PC-3 (cell line): Measurements from ENCODE around the gene F2RL1. TPM values are rescaled to one million over a fixed set of nuclear protein-coding genes. Genes with fewer than 3 reads are reported as not detected.
"Not testable (repeated sequence)": the region's sequence is repeated elsewhere in the genome, so short reads cannot be mapped to it uniquely, and the experiment has no call there.

Source experiments
- ATAC-seq: fragments of 200-7000 bp; cut with Tn5 transposase; 2 replicates; pipeline ENCODE4 v1.9.1; 2020; ENCODE audit warnings: mild to moderate bottlenecking, moderate library complexity
- BruUV-seq: library from RNA; stranded (reverse); fragments of 400-500 nt; replicated peaks from 2 replicates; lab custom pipeline; 2021; lab: Mats Ljungman, UMichigan
- CTCF ChIA-PET: fragments of 300-600 bp; sonication (Branson Sonifier 250); formaldehyde crosslinking; loops from one replicate; lab custom pipeline; 2022; ENCODE audit warnings: antibody characterized with exemption; lab: Charles Lee
- POLR2A ChIA-PET: fragments of 300-600 bp; sonication (Branson Sonifier 250); formaldehyde crosslinking; loops from one replicate; lab custom pipeline; 2022; ENCODE audit warnings: antibody characterized with exemption; ENCODE audit not compliant: unreplicated experiment; lab: Charles Lee
- DNase-seq: peaks from one replicate; pipeline ENCODE4 v3.0.0-alpha.2; 2015
- H2AFZ ChIP-seq: fragments of 300-600 bp; sonication (generic); 2 replicates; pipeline ENCODE4 v1.6.0; 2016; ENCODE audit warnings: antibody characterized with exemption, low read length
- H3F3A ChIP-seq: fragments of 300-600 bp; sonication (generic); one replicate; pipeline ENCODE4 v1.6.0; 2017; ENCODE audit warnings: antibody characterized with exemption, low read length, control low read depth, mild to moderate bottlenecking; ENCODE audit not compliant: unreplicated experiment
- H3K27ac ChIP-seq: fragments of 300-600 bp; sonication (generic); 2 replicates; pipeline ENCODE4 v1.5.1; 2016; ENCODE audit warnings: mild to moderate bottlenecking, low read length
- H3K27me3 ChIP-seq: fragments of 300-600 bp; sonication (generic); 2 replicates; pipeline ENCODE4 v1.6.1; 2016; ENCODE audit warnings: low read length, mixed read lengths
- H3K36me3 ChIP-seq: fragments of 300-600 bp; sonication (generic); 2 replicates; pipeline ENCODE4 v1.6.1; 2016; ENCODE audit warnings: low read depth, mixed run types, low read length, mixed read lengths
- H3K4me1 ChIP-seq: fragments of 300-600 bp; sonication (generic); 2 replicates; pipeline ENCODE4 v1.5.1; 2016; ENCODE audit warnings: low read length; ENCODE audit not compliant: insufficient read depth
- H3K4me2 ChIP-seq: fragments of 300-600 bp; sonication (generic); 2 replicates; pipeline ENCODE4 v1.6.0; 2016; ENCODE audit warnings: low read length
- H3K4me3 ChIP-seq: fragments of 300-600 bp; sonication (generic); 2 replicates; pipeline ENCODE4 v1.5.1; 2016; ENCODE audit warnings: mild to moderate bottlenecking, low read length, mixed read lengths
- H3K79me2 ChIP-seq: fragments of 300-600 bp; sonication (generic); 2 replicates; pipeline ENCODE4 v1.6.1; 2017; ENCODE audit warnings: low read length, mixed read lengths
- H3K9ac ChIP-seq: fragments of 300-600 bp; sonication (generic); 2 replicates; pipeline ENCODE4 v1.6.0; 2016; ENCODE audit warnings: mild to moderate bottlenecking, low read length
- H3K9me2 ChIP-seq: fragments of 300-600 bp; sonication (generic); replicated peaks from 2 replicates; pipeline ENCODE4 v1.6.1; 2016; ENCODE audit warnings: mixed run types, low read length, mixed read lengths
- H3K9me3 ChIP-seq: fragments of 300-600 bp; sonication (generic); 2 replicates; pipeline ENCODE4 v1.6.1; 2016; ENCODE audit warnings: low read length, mixed read lengths
- H4K20me1 ChIP-seq: fragments of 300-600 bp; sonication (generic); 2 replicates; pipeline ENCODE4 v1.6.1; 2016; ENCODE audit warnings: low read length, mixed read lengths
- CTCF ChIP-seq: fragments of 300-600 bp; sonication (generic); conservative IDR thresholded peaks from 2 replicates; pipeline ENCODE4 v1.5.1; 2017; ENCODE audit warnings: antibody characterized with exemption, low read depth, mild to moderate bottlenecking, low read length
- EZH2 ChIP-seq: fragments of 300-600 bp; sonication (generic); IDR thresholded peaks from one replicate; pipeline ENCODE4 v1.6.1; 2017; ENCODE audit warnings: antibody characterized with exemption, mild to moderate bottlenecking, low read length; ENCODE audit not compliant: unreplicated experiment
- EZH2phosphoT487 ChIP-seq: fragments of 300-600 bp; sonication (generic); IDR thresholded peaks from 2 replicates; pipeline ENCODE4 v1.6.1; 2018; ENCODE audit warnings: mild to moderate bottlenecking, antibody characterized with exemption, low read length, borderline replicate concordance
- intact Hi-C: fragments of 100-400 bp; cut with micrococcal nuclease; formaldehyde crosslinking; loops from 2 replicates; pipeline ENCODE4 v1.9.0; 2023
- total RNA-seq: library from RNA; depleted of rRNA; stranded (reverse); fragments of >200 nt; gene quantifications from 2 replicates; pipeline ENCODE4 v1.2.3, GENCODE V29; 2014

Gene F2RL1
- total RNA-seq, 1 experiment from 2014 or later = 167 TPM

- H3K4me3 ChIP-seq = no peak overlapping the region
- no peak for DNase-seq
- no peaks in the 10 kb centered on the region for H3F3A ChIP-seq
- no peaks in the 10 kb centered on the region for H3K4me1 ChIP-seq
- H4K20me1 ChIP-seq = no peaks in the 10 kb centered on the region
- CTCF ChIA-PET = no interaction called here
- POLR2A ChIA-PET = no interaction called here
- H3K9ac ChIP-seq = no peak overlapping the region
- no peak overlapping the region for H2AFZ ChIP-seq
- no peaks in the 10 kb centered on the region for H3K79me2 ChIP-seq
- intact Hi-C loops = no loop called here
- TF ChIP-seq EZH2 (no peak), EZH2phosphoT487 (no peak), CTCF (no peak)
- ATAC-seq = no peak
- H3K9me3 ChIP-seq = no peaks in the 10 kb centered on the region
- H3K27ac ChIP-seq = no peak overlapping the region
- H3K4me2 ChIP-seq = no peak overlapping the region
- H3K36me3 ChIP-seq = no peaks in the 10 kb centered on the region
- BruUV-seq = no TSS peak
- H3K9me2 ChIP-seq = no peaks in the 10 kb centered on the region
- no peaks in the 10 kb centered on the region for H3K27me3 ChIP-seq
Measured at GRCh38 chr5:76854644-76855043, 35.8 kb downstream of the F2RL1 start.

- BruUV-seq, H3K27me3 ChIP-seq, H3K27ac ChIP-seq, DNase-seq, POLR2A ChIA-PET, H3K9me2 ChIP-seq, H3K4me2 ChIP-seq, H2AFZ ChIP-seq, H3K79me2 ChIP-seq, H3K4me1 ChIP-seq, ATAC-seq, H3K9ac ChIP-seq, CTCF ChIA-PET, H3F3A ChIP-seq, H4K20me1 ChIP-seq, H3K9me3 ChIP-seq, H3K4me3 ChIP-seq, intact Hi-C loops, H3K36me3 ChIP-seq: not testable (repeated sequence)
Measured at GRCh38 chr5:76855501-76855900, 36.7 kb downstream of the F2RL1 start.

GRCh38 chr5:76855961-76856360 is 37.1 kb downstream of the F2RL1 start:
- H3K4me2 ChIP-seq = no peak overlapping the region
- BruUV-seq = no TSS peak
- H3K4me1 ChIP-seq = no peaks in the 10 kb centered on the region
- no peaks in the 10 kb centered on the region for H3F3A ChIP-seq
- ChIA-PET CTCF (no interaction called here), POLR2A (no interaction called here)
- no peaks in the 10 kb centered on the region for H3K79me2 ChIP-seq
- H3K9me2 ChIP-seq = no peaks in the 10 kb centered on the region
- H3K4me3 ChIP-seq = no peak overlapping the region
- intact Hi-C loops = no loop called here
- ATAC-seq = no peak
- H2AFZ ChIP-seq = no peak overlapping the region
- TF ChIP-seq CTCF = no peak
- TF ChIP-seq EZH2phosphoT487 = no peak
- TF ChIP-seq EZH2 = no peak
- H4K20me1 ChIP-seq = no peaks in the 10 kb centered on the region
- no peaks in the 10 kb centered on the region for H3K9me3 ChIP-seq
- H3K27ac ChIP-seq = no peak overlapping the region
- DNase-seq = no peak
- no peaks in the 10 kb centered on the region for H3K36me3 ChIP-seq
- H3K27me3 ChIP-seq = no peaks in the 10 kb centered on the region
- H3K9ac ChIP-seq = no peak overlapping the region

GRCh38 chr5:76856800-76857199 is 38.0 kb downstream of the F2RL1 start:
- H3K36me3 ChIP-seq, H3K4me3 ChIP-seq, H3K79me2 ChIP-seq, H2AFZ ChIP-seq, H3K9ac ChIP-seq, BruUV-seq, intact Hi-C loops, CTCF ChIA-PET, H3K9me3 ChIP-seq, H3K27ac ChIP-seq, H4K20me1 ChIP-seq, H3K9me2 ChIP-seq, H3K4me2 ChIP-seq, H3K4me1 ChIP-seq, DNase-seq, H3F3A ChIP-seq, ATAC-seq, H3K27me3 ChIP-seq, POLR2A ChIA-PET: not testable (repeated sequence)
